AG10803 (cell line): ENCODE results near the gene PEX11B.
A peak's percentile ranks its signal among the peaks of the same experiment; 100 is the strongest.

Experiments
- DNase-seq: peaks from one replicate; pipeline ENCODE4 v3.0.0; 2010; ENCODE audit warnings: low read depth
- H3K4me3 ChIP-seq: 2 replicates; pipeline ENCODE4 v1.5.1; 2011; ENCODE audit warnings: mild to moderate bottlenecking, low read length, control low read depth
- TF ChIP-seq, protein P1 (sequence below): conservative IDR thresholded peaks from 2 replicates; pipeline ENCODE4 v1.5.1; 2011; ENCODE audit warnings: mild to moderate bottlenecking, low read length, control low read depth, inconsistent platforms

Gene PEX11B

DNA sequence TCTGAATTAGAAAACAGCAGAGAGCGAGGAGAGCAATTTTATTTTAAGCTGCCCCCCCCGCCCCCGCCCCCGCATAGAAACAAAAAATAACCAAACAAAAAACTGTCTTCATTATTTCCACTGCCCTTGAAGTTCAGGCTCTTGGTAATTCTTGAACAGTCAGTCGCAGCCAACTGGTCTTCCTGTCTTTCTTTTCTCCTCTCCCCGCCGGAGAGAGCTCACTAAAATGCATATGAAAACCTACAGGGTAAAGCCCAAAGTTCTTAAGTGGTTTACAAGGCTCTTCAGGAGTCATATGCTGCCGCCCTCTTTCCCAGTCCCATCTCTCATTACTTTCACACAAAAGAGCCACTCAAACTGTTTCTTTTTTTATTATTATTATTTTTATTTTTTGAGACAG, 31.7 kb downstream of the PEX11B start:
- no peak for DNase-seq
- TF ChIP-seq, protein P1, sequence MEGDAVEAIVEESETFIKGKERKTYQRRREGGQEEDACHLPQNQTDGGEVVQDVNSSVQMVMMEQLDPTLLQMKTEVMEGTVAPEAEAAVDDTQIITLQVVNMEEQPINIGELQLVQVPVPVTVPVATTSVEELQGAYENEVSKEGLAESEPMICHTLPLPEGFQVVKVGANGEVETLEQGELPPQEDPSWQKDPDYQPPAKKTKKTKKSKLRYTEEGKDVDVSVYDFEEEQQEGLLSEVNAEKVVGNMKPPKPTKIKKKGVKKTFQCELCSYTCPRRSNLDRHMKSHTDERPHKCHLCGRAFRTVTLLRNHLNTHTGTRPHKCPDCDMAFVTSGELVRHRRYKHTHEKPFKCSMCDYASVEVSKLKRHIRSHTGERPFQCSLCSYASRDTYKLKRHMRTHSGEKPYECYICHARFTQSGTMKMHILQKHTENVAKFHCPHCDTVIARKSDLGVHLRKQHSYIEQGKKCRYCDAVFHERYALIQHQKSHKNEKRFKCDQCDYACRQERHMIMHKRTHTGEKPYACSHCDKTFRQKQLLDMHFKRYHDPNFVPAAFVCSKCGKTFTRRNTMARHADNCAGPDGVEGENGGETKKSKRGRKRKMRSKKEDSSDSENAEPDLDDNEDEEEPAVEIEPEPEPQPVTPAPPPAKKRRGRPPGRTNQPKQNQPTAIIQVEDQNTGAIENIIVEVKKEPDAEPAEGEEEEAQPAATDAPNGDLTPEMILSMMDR: no peak
- H3K4me3 ChIP-seq: no peak overlapping the region

- peak overlapping the region; percentile 74 for H3K4me3 ChIP-seq
- no peak for DNase-seq
- TF ChIP-seq, protein P1: no peak
Observed at GRCh38 chr1:145886390-145886789, 32.1 kb downstream of the PEX11B start.

DNA sequence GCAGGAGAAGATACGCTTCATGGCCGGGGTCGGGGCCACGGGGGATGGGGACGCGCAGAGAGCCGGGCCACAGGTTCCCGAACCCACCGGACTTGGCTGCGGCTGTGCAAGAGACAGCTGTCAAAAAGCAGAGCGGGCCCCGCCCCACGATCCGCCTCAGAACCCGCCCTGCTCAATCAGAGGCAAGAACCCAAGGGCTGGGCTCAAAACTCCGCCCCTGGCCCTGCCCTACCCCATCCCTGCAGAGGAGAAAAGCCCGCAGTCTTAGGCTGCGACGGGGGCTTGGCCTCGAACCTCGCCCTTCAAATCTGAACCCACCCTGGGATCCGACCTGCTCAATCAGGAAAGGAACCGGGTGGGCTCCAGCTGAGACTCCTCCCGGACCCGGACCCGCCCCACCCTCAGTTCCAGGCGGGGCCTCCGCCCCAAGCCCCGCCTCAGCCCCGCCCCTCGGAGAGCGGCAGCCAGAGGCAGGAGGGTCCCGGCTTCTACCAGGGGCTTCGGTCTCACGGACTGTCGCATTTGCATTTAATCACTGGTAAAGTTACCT, 32.7 kb downstream of the PEX11B start, which contains the start of gene ANKRD35:
TSS of gene ANKRD35 (minus strand) at position 129 of the 550 bp plus-strand sequence. CDS start at position 21, 108 bp downstream.
- TF ChIP-seq, protein P1: no peak
- DNase-seq: peak; percentile 35

GRCh38 chr1:145884675-145885074, 33.8 kb downstream of the PEX11B start:
- TF ChIP-seq, protein P1: no peak
- peak; percentile 63 for DNase-seq
- H3K4me3 ChIP-seq: no peak overlapping the region

More for the DNA sequence above, 32.7 kb downstream of the PEX11B start, which contains the start of gene ANKRD35:
- H3K4me3 ChIP-seq: peak within 1 kb of the TSS; percentile 74

- no peak for DNase-seq
- no peak overlapping the region for H3K4me3 ChIP-seq
- TF ChIP-seq, protein P1: no peak
Observed at GRCh38 chr1:145879775-145880174, 38.7 kb downstream of the PEX11B start.

GRCh38 chr1:145878724-145879123, 39.8 kb downstream of the PEX11B start:
- no peak overlapping the region for H3K4me3 ChIP-seq
- DNase-seq: no peak
- TF ChIP-seq, protein P1: no peak

GRCh38 chr1:145877923-145878486, 40.5 kb downstream of the PEX11B start:
- no peak for DNase-seq
- TF ChIP-seq, protein P1: no peak
- no peak overlapping the region for H3K4me3 ChIP-seq
